Bronchial epithelial cell (primary cell): ENCODE measurements around the gene CCDC73. TPM values are rescaled to one million over a fixed set of nuclear protein-coding genes. Genes with fewer than 3 reads are reported as not detected.
A peak's percentile ranks its signal among the peaks of the same experiment; 100 is the strongest.
"Not testable (repeated sequence)": the region's sequence is repeated elsewhere in the genome, so short reads cannot be mapped to it uniquely, and the experiment has no call there.

Experiments
- DNase-seq: peaks from one replicate; pipeline ENCODE4 v3.0.0-alpha.2; 2010; ENCODE audit warnings: low read depth
- FAIRE-seq: peaks from 2 replicates; lab custom pipeline; 2011; peaks lifted over from hg19 to GRCh38; lab: Jason Lieb, UNC
- H3K27me3 ChIP-seq: 2 replicates; pipeline ENCODE4 v1.5.1; 2011; ENCODE audit warnings: low read length; ENCODE audit not compliant: control insufficient read depth, insufficient read depth
- H3K36me3 ChIP-seq: 2 replicates; pipeline ENCODE4 v1.5.1; 2011; ENCODE audit warnings: low read length; ENCODE audit not compliant: control insufficient read depth, insufficient read depth
- H3K4me3 ChIP-seq: 2 replicates; pipeline ENCODE4 v1.5.1; 2011; ENCODE audit warnings: mild to moderate bottlenecking, low read depth, low read length, control low read depth
- CTCF ChIP-seq: IDR thresholded peaks from 2 replicates; pipeline ENCODE4 v1.5.1; 2011; ENCODE audit warnings: mild to moderate bottlenecking, moderate library complexity, low read length, control low read depth, inconsistent platforms; ENCODE audit not compliant: insufficient read depth, severe bottlenecking
- total RNA-seq: library from RNA; depleted of rRNA; stranded (reverse); fragments of >200 nt; gene quantifications from 2 replicates; pipeline ENCODE4 v1.2.1, GENCODE V29; 2014

CCDC73 gene
- total RNA-seq, 1 donor from 2014 or later: not detected

GRCh38 chr11:32722255-32722654 lies 72.2 kb downstream of the CCDC73 start:
- Histone ChIP-seq H3K27me3 (no peaks in the 10 kb centered on the region), H3K36me3 (no peaks in the 10 kb centered on the region), H3K4me3 (no peak overlapping the region)
- FAIRE-seq: no peak
- DNase-seq: peak; percentile 72
- TF ChIP-seq CTCF: no peak

GRCh38 chr11:32713496-32713895 lies 81.0 kb downstream of the CCDC73 start:
- FAIRE-seq: no peak
- Histone ChIP-seq H3K36me3 (no peaks in the 10 kb centered on the region), H3K4me3 (no peak overlapping the region), H3K27me3 (no peaks in the 10 kb centered on the region)
- TF ChIP-seq CTCF: peak; percentile 19
- DNase-seq: no peak

DNA sequence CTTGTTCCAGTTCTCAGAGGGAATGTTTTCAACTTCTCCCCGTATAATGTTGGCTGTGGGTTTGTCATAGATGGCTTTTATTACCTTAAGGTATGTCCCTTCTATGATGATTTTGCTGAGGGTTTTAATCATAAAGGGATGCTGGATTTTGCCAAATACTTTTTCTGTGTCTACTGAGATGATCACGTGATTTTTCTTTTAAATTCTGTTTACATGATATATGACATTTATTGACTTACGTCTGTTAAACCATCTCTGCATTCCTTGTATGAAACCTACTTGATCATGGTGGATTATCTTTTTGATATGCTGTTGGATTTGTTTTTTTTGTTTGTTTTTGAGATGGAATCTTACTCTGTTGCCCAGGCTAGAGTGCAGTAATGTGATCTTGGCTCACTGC lies 85.5 kb downstream of the CCDC73 start:
- not testable (repeated sequence) for H3K36me3 ChIP-seq, H3K27me3 ChIP-seq, FAIRE-seq, H3K4me3 ChIP-seq, DNase-seq

DNA sequence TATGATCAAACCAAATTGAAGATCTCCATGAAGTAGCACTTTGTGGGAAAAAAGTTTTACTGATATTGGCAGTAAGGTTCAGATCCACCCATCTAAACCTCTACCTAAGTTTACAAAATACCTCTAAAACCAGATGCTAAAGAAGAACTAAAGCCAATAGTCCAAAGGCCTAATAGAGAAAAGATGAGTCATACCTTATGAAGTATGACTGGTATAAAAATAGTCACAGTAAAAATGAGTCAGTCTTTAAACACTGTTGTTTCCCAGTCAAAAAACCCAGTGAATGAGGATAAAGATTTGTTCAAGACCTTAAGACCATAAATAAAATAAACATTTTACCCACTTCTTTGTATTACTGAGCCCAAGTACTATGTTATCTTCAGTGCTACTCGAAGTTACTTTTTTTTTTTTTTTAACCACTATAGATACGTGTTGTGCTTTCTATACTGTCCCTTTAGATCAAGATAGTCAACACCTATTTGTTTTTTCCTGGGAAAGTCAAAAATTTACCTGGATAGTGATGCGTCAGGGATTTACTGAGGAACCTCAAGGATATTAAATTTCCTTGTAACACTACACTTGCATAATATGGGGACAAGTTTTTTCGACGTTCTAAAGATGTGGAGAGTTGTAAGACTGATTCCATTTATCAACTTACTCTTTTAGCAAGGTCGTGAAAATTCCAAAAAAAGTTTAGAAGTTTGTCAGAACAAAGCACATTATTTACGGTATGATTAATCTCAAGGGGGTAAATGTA lies 87.3 kb downstream of the CCDC73 start:
- no peaks in the 10 kb centered on the region for H3K36me3 ChIP-seq
- no peak for TF ChIP-seq CTCF
- DNase-seq: peak; percentile 90
- H3K27me3 ChIP-seq: no peaks in the 10 kb centered on the region
- FAIRE-seq: no peak
- no peak overlapping the region for H3K4me3 ChIP-seq

- Histone ChIP-seq H3K36me3 (no peaks in the 10 kb centered on the region), H3K4me3 (no peak overlapping the region), H3K27me3 (no peaks in the 10 kb centered on the region)
- FAIRE-seq (no peak), DNase-seq (no peak)
- TF ChIP-seq CTCF: no peak
Measured at GRCh38 chr11:32705309-32706033, 89.0 kb downstream of the CCDC73 start.

DNA sequence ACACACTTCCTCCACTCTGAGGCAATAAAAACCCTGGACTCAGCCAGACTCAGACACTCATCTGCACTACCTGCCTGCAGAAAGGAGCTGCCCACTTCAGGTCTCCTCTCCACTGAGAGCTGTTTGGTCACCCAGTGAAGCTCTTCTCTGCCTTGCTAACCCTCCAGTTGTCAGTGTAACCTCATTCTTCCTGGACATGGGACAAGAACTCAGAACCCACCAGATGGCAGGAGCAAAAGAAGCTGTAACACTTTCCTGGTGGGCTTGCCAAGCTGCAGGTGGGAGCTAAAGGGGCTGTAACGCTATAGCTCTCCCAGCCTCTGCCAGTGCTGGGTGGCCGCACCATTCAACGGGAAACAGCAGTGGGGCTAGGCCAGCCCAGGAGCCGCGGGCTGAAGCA lies 89.7 kb downstream of the CCDC73 start:
- FAIRE-seq (no peak), DNase-seq (no peak)
- Histone ChIP-seq H3K36me3 (no peaks in the 10 kb centered on the region), H3K4me3 (no peak overlapping the region), H3K27me3 (no peaks in the 10 kb centered on the region)
- no peak for TF ChIP-seq CTCF
